HepG2 (cell line): ENCODE measurements around the gene PYGO2. TPM values are rescaled to one million over a fixed set of nuclear protein-coding genes. Genes with fewer than 3 reads are reported as not detected.
A peak's percentile ranks its signal among the peaks of the same experiment; 100 is the strongest.

ENCODE experiments used
- ATAC-seq: fragments of 200-7000 bp; cut with Tn5 transposase; 3 replicates; pipeline ENCODE4 v1.9.1; 2020; ENCODE audit warnings: mild to moderate bottlenecking, moderate library complexity
- BruUV-seq: library from RNA; stranded (reverse); fragments of 400-500 nt; replicated peaks from 2 replicates; lab custom pipeline; 2021; lab: Mats Ljungman, UMichigan
- CTCF ChIA-PET: fragments of 300-600 bp; formaldehyde crosslinking; extraction: SDS; loops from one replicate; lab custom pipeline; 2021; ENCODE audit warnings: low total read pairs, inconsistent platforms, low intra/inter-chr PET ratio; lab: Yijun Ruan, JAX
- POLR2A ChIA-PET: fragments of 350-600 bp; sonication (Branson Sonifier 250); formaldehyde crosslinking; loops from one replicate; lab custom pipeline; 2020; ENCODE audit warnings: antibody characterized with exemption, inconsistent platforms; lab: Yijun Ruan, JAX
- DNase-seq: peaks from one replicate; pipeline ENCODE4 v3.0.0-alpha.2; 2015; ENCODE audit warnings: low spot score
- FAIRE-seq: peaks from 3 replicates; lab custom pipeline; 2011; peaks lifted over from hg19 to GRCh38; lab: Jason Lieb, UNC
- H2AFZ ChIP-seq: one replicate; pipeline ENCODE4 v1.6.1; 2011; ENCODE audit warnings: low read length, inconsistent platforms
- H3K27ac ChIP-seq: fragments of 300-600 bp; 3 replicates; pipeline ENCODE4 v1.8.0; 2011; ENCODE audit warnings: mixed run types, mild to moderate bottlenecking, mixed read lengths, low read length, inconsistent platforms; ENCODE audit not compliant: insufficient read depth; ENCODE audit errors: extremely low read length
- H3K27me3 ChIP-seq, 2 experiments: fragments of 200-600 bp in 1 of 2; 2 replicates in 1 of 2; 3 replicates in 1 of 2; pipeline versions ENCODE4 v1.6.0 to v1.8.0; 2011; ENCODE audit warnings: low read length in 2 of 2, mild to moderate bottlenecking in 2 of 2, moderate library complexity in 2 of 2, inconsistent platforms in 1 of 2; ENCODE audit not compliant: insufficient read depth in 2 of 2, control insufficient read depth in 1 of 2
- H3K36me3 ChIP-seq, 2 experiments: fragments of 200-600 bp in 1 of 2; replicated peaks in 1 of 2; 2 replicates in 1 of 2; 3 replicates in 1 of 2; pipeline versions ENCODE4 v1.5.1 to v1.8.0; 2011; ENCODE audit warnings: low read length in 2 of 2, inconsistent platforms in 1 of 2; ENCODE audit not compliant: insufficient read depth in 2 of 2, control insufficient read depth in 1 of 2
- H3K4me1 ChIP-seq: 2 replicates; pipeline ENCODE4 v1.5.1; 2012; ENCODE audit warnings: low read length, inconsistent platforms; ENCODE audit not compliant: insufficient read depth
- H3K4me2 ChIP-seq: 2 replicates; pipeline ENCODE4 v1.6.0; 2011; ENCODE audit warnings: low read depth, low read length, inconsistent platforms
- H3K4me3 ChIP-seq, 3 experiments: fragments of 200-600 bp in 1 of 3; sonication (generic), shearing (Covaris generic) in 1 of 3; replicated peaks in 1 of 3; 2 replicates each; pipeline ENCODE4 v1.5.1; 2011 to 2016; ENCODE audit warnings: low read length in 3 of 3, inconsistent platforms in 2 of 3, low read depth in 2 of 3, mild to moderate bottlenecking in 2 of 3, control low read depth in 1 of 3, mixed read lengths in 1 of 3; ENCODE audit not compliant: insufficient read depth in 1 of 3
- H3K79me2 ChIP-seq: one replicate; pipeline ENCODE4 v1.6.1; 2011; ENCODE audit warnings: low read length, inconsistent platforms; ENCODE audit not compliant: insufficient read depth
- H3K9ac ChIP-seq: 2 replicates; pipeline ENCODE4 v1.6.0; 2011; ENCODE audit warnings: mild to moderate bottlenecking, low read depth, low read length, inconsistent platforms; ENCODE audit not compliant: insufficient read depth
- H3K9me3 ChIP-seq: 2 replicates; pipeline ENCODE4 v1.5.1; 2012; ENCODE audit warnings: mild to moderate bottlenecking, low read length
- H4K20me1 ChIP-seq: 2 replicates; pipeline ENCODE4 v1.6.0; 2011; ENCODE audit warnings: inconsistent platforms, mild to moderate bottlenecking, low read length, moderate library complexity; ENCODE audit not compliant: insufficient read depth
- AGO2 ChIP-seq: fragments of 200-400 bp; formaldehyde crosslinking; optimal IDR thresholded peaks from 2 replicates; pipeline ENCODE3; 2017; ENCODE audit warnings: mild to moderate bottlenecking, low read depth, low read length, moderate library complexity
- ATF3 ChIP-seq: sonication (generic); formaldehyde crosslinking; IDR thresholded peaks from 2 replicates; pipeline ENCODE4 v1.4.0; 2020; ENCODE audit warnings: missing genetic modification reagents
- BRD4 ChIP-seq: sonication (generic); formaldehyde crosslinking; IDR thresholded peaks from 2 replicates; pipeline ENCODE4 v1.4.0; 2020; ENCODE audit warnings: missing genetic modification reagents
- CAMTA2 ChIP-seq: sonication (generic); formaldehyde crosslinking; IDR thresholded peaks from 2 replicates; pipeline ENCODE4 v1.4.0; 2020; ENCODE audit warnings: mild to moderate bottlenecking, missing genetic modification reagents, borderline replicate concordance
- GMEB1 ChIP-seq: sonication (generic); formaldehyde crosslinking; IDR thresholded peaks from 2 replicates; pipeline ENCODE4 v1.5.1; 2020; ENCODE audit warnings: missing genetic modification reagents, mild to moderate bottlenecking, borderline replicate concordance
- HNF4G ChIP-seq, 2 experiments: sonication (generic) in 1 of 2; formaldehyde crosslinking in 1 of 2; IDR thresholded peaks; 2 replicates each; pipeline versions ENCODE4 v1.4.0 to v1.6.1; 2011 to 2020; ENCODE audit warnings: borderline replicate concordance in 2 of 2, low read depth in 2 of 2, mild to moderate bottlenecking in 2 of 2, low read length in 1 of 2, missing genetic modification reagents in 1 of 2, moderate library complexity in 1 of 2
- HNRNPUL1 ChIP-seq: fragments of 200-400 bp; formaldehyde crosslinking; IDR thresholded peaks from 2 replicates; pipeline ENCODE4 v1.6.1; 2017; ENCODE audit warnings: low read depth, mild to moderate bottlenecking, low read length, moderate library complexity
- LCORL ChIP-seq, 2 experiments: fragments of 450-650 bp in 1 of 2; sonication (generic) in 1 of 2; formaldehyde crosslinking in 1 of 2; IDR thresholded peaks; 2 replicates each; pipeline versions ENCODE4 v1.5.0 to v1.6.1; 2017 to 2020; ENCODE audit warnings: antibody characterized with exemption in 1 of 2, missing genetic modification reagents in 1 of 2
- MTA1 ChIP-seq: sonication (generic); formaldehyde crosslinking; IDR thresholded peaks from 2 replicates; pipeline ENCODE4 v1.4.0; 2020; ENCODE audit warnings: missing genetic modification reagents, mild to moderate bottlenecking, borderline replicate concordance
- MXD3 ChIP-seq: IDR thresholded peaks from 2 replicates; pipeline ENCODE4 v1.6.1; 2016; ENCODE audit warnings: mild to moderate bottlenecking, missing biosample characterization, missing genetic modification reagents
- MXD4 ChIP-seq: IDR thresholded peaks from 2 replicates; pipeline ENCODE4 v1.6.1; 2016; ENCODE audit warnings: mild to moderate bottlenecking, missing biosample characterization, missing genetic modification reagents
- MZF1 ChIP-seq: sonication (generic); formaldehyde crosslinking; IDR thresholded peaks from 2 replicates; pipeline ENCODE4 v1.8.1; 2023; ENCODE audit warnings: mild to moderate bottlenecking, missing genetic modification reagents, borderline replicate concordance
- RCOR2 ChIP-seq: IDR thresholded peaks from 2 replicates; pipeline ENCODE4 v1.6.1; 2016; ENCODE audit warnings: missing biosample characterization, missing genetic modification reagents
- TBX2 ChIP-seq: sonication (generic); formaldehyde crosslinking; IDR thresholded peaks from 2 replicates; pipeline ENCODE4 v1.5.0; 2020; ENCODE audit warnings: missing genetic modification reagents, mild to moderate bottlenecking, borderline replicate concordance
- ZBED4 ChIP-seq: sonication (generic); formaldehyde crosslinking; IDR thresholded peaks from 2 replicates; pipeline ENCODE4 v1.4.0; 2020; ENCODE audit warnings: missing genetic modification reagents, borderline replicate concordance
- ZNF232 ChIP-seq: sonication (generic); formaldehyde crosslinking; IDR thresholded peaks from 2 replicates; pipeline ENCODE4 v1.4.0; 2020; ENCODE audit warnings: missing genetic modification reagents, borderline replicate concordance
- ZNF33B ChIP-seq: sonication (generic); formaldehyde crosslinking; IDR thresholded peaks from 2 replicates; pipeline ENCODE4 v1.5.1; 2020; ENCODE audit warnings: mild to moderate bottlenecking, missing genetic modification reagents
- ZNF652 ChIP-seq: IDR thresholded peaks from 2 replicates; pipeline ENCODE4 v1.6.1; 2016; ENCODE audit warnings: low read depth, borderline replicate concordance
- ZNF660 ChIP-seq: sonication (generic); formaldehyde crosslinking; IDR thresholded peaks from 2 replicates; pipeline ENCODE4 v1.5.1; 2020; ENCODE audit warnings: mild to moderate bottlenecking, low read depth, missing genetic modification reagents, borderline replicate concordance
- WGBS: methylation state at CpG from one replicate; pipeline ENCODE4 v1.1.6; 2017; ENCODE audit warnings: low lambda C conversion rate; 5-methylcytosine and 5-hydroxymethylcytosine counted together
- in situ Hi-C: cut with HindIII; loops from 2 replicates; pipeline ENCODE4 v1.10.0; 2017; ENCODE audit warnings: low pct_unique_long_range_greater_than_20kb; ENCODE audit not compliant: extremely low pct_ligation_motif_present
- intact Hi-C: fragments of 100-400 bp; cut with micrococcal nuclease; formaldehyde crosslinking; loops from one replicate; pipeline ENCODE4 v1.10.0; 2022; ENCODE audit not compliant: unreplicated experiment
- polyA plus RNA-seq, 8 experiments: library from polyadenylated mRNA; depleted of rRNA in 3 of 8; stranded (reverse) in 7 of 8; unstranded in 1 of 8; fragments of >200 nt; fragmentation: Illumina TruSeq in 4 of 8; extraction: Trizol in 4 of 8; gene quantifications; 2 replicates each; pipeline versions ENCODE4 v1.2.1 to v1.2.3, GENCODE V29; 2011 to 2016; ENCODE audit warnings: low read depth in 4 of 8, missing spikeins in 1 of 8, mixed read lengths in 1 of 8; ENCODE audit not compliant: insufficient read depth in 1 of 8
- total RNA-seq, 5 experiments: library from RNA; depleted of rRNA; stranded (reverse); fragments of >200 nt; fragmentation: Illumina TruSeq; extraction: Trizol; gene quantifications; 2 replicates each; pipeline ENCODE4 v1.2.3, GENCODE V29; 2016; ENCODE audit warnings: low read depth in 1 of 5

Gene PYGO2
- total and polyA plus RNA-seq, 2 of the 13 experiments (the other 11 are each of a cell fraction or from before 2014, with no cell fraction given): 20.3 to 21.8 TPM

GRCh38 chr1:154958036-154958435 is 3.5 kb downstream of the PYGO2 start:
- Histone ChIP-seq H3K36me3 (peaks cover 4 to 15% of the 10 kb centered on the region in 2 experiments; a peak in 2 of 5 replicates), H3K4me3 (no peak overlapping the region), H2AFZ (no peak overlapping the region), H3K27ac (no peak overlapping the region), H3K9ac (no peak overlapping the region), H3K79me2 (peaks cover 17% of the 10 kb centered on the region), H3K4me1 (peaks cover 51% of the 10 kb centered on the region), H3K4me2 (no peak overlapping the region), H3K27me3 (no peaks in the 10 kb centered on the region; a peak in 1 of 5 replicates), H3K9me3 (no peaks in the 10 kb centered on the region), H4K20me1 (no peaks in the 10 kb centered on the region)
- TSS peak; percentile 14 for BruUV-seq
- POLR2A ChIA-PET: interaction anchor here (1.3 to 8.3 kb wide), 2 partner anchors 13 to 15 kb away, joined by 3 to 148 read pairs; partner anchors contain the start of genes CKS1B and SHC1
- no peak for DNase-seq
- ATAC-seq: no peak
- intact Hi-C loops: no loop called here
- in situ Hi-C loops: no loop called here
- 100% methylated on average over 2 of the region's 2 CpGs for WGBS
- CTCF ChIA-PET: no interaction called here
- no peak for FAIRE-seq
- no peak for TF ChIP-seq LCORL (IDR thresholded peaks at IDR 0.05)
- TF ChIP-seq LCORL (CRISPR knock-in tag; IDR thresholded peaks at IDR 0.05): no peak
- no peak for TF ChIP-seq HNF4G (IDR thresholded peaks at IDR 0.05; ENCODE audit: borderline replicate concordance, low read depth, low read length)
- TF ChIP-seq HNF4G (CRISPR knock-in tag; IDR thresholded peaks at IDR 0.05; ENCODE audit: borderline replicate concordance, low read depth): no peak
- TF ChIP-seq HNRNPUL1: no peak
- TF ChIP-seq ZNF652: no peak
- no peak for TF ChIP-seq ZNF232 (CRISPR knock-in tag)
- no peak for TF ChIP-seq ATF3 (CRISPR knock-in tag)
- TF ChIP-seq RCOR2 (CRISPR knock-in tag): no peak
- TF ChIP-seq ZNF33B: no peak
- TF ChIP-seq BRD4 (CRISPR knock-in tag): no peak
- TF ChIP-seq AGO2: no peak
- TF ChIP-seq GMEB1 (CRISPR knock-in tag): no peak
- TF ChIP-seq MXD3 (CRISPR knock-in tag): no peak
- no peak for TF ChIP-seq ZBED4 (CRISPR knock-in tag)
- TF ChIP-seq MXD4 (CRISPR knock-in tag): no peak
- TF ChIP-seq TBX2: no peak
- TF ChIP-seq CAMTA2 (CRISPR knock-in tag): no peak
- TF ChIP-seq MZF1 (CRISPR knock-in tag): no peak
- no peak for TF ChIP-seq ZNF660 (CRISPR knock-in tag)
- no peak for TF ChIP-seq MTA1 (CRISPR knock-in tag)
